Superior temporal gyrus (tissue), 1 donor: ENCODE results near the gene ZBTB44.
"Not testable (repeated sequence)": the region's sequence is repeated elsewhere in the genome, so short reads cannot be mapped to it uniquely, and the experiment has no call there.

ENCODE experiments used
- DNase-seq: peaks from one replicate; pipeline ENCODE4 v3.0.0-alpha.2; 2016; ENCODE audit errors: extremely low spot score

Gene ZBTB44

GRCh38 chr11:130314750-130315285 lies at the start of gene ZBTB44:
Gene ZBTB44 (minus strand): TSS chr11:130314917. CDS start chr11:130261873, 53,044 bp downstream.
- peak; percentile 96 for DNase-seq

GRCh38 chr11:130359419-130359818 lies 44.7 kb upstream of the ZBTB44 start:
- DNase-seq = no peak

- DNase-seq = no peak
Measured at GRCh38 chr11:130358398-130358797, 43.7 kb upstream of the ZBTB44 start.

GRCh38 chr11:130347261-130347660 lies 32.5 kb upstream of the ZBTB44 start:
- DNase-seq = no peak

- no peak for DNase-seq
Measured at GRCh38 chr11:130344841-130345240, 30.1 kb upstream of the ZBTB44 start.

GRCh38 chr11:130340671-130341319 lies 26.1 kb upstream of the ZBTB44 start:
- no peak for DNase-seq

- no peak for DNase-seq
Measured at GRCh38 chr11:130338667-130339066, 23.9 kb upstream of the ZBTB44 start.

GRCh38 chr11:130337281-130338089 lies 22.8 kb upstream of the ZBTB44 start:
- DNase-seq = no peak

GRCh38 chr11:130331397-130331796 lies 16.7 kb upstream of the ZBTB44 start:
- not testable (repeated sequence) for DNase-seq

- no peak for DNase-seq
Measured at GRCh38 chr11:130330101-130330684, 15.5 kb upstream of the ZBTB44 start.

GRCh38 chr11:130328420-130328819 lies 13.7 kb upstream of the ZBTB44 start:
- no peak for DNase-seq

GRCh38 chr11:130327716-130328115 lies 13.0 kb upstream of the ZBTB44 start:
- DNase-seq = no peak

GRCh38 chr11:130325691-130326090 lies 11.0 kb upstream of the ZBTB44 start:
- no peak for DNase-seq

GRCh38 chr11:130323452-130324450 lies 9.0 kb upstream of the ZBTB44 start:
- DNase-seq = no peak

GRCh38 chr11:130322126-130322525 lies 7.4 kb upstream of the ZBTB44 start:
- DNase-seq = no peak

GRCh38 chr11:130318031-130318673 lies 3.4 kb upstream of the ZBTB44 start:
- no peak for DNase-seq

- DNase-seq = no peak
Measured at GRCh38 chr11:130315354-130315970, 745 bp upstream of the ZBTB44 start.

GRCh38 chr11:130314184-130314749 lies 450 bp downstream of the ZBTB44 start:
- peak; percentile 38 for DNase-seq

- peak; percentile 42 for DNase-seq
Measured at GRCh38 chr11:130313383-130314183, 1.1 kb downstream of the ZBTB44 start.
